Activated naive CD4-positive, alpha-beta T cell treated with anti-CD3 and anti-CD28 coated beads for 36 hours (primary cell): ENCODE data around the gene TMED6. TPM values are rescaled to one million over a fixed set of nuclear protein-coding genes. Genes with fewer than 3 reads are reported as not detected.

Experiments used
- total RNA-seq, 2 experiments: library from RNA; stranded (reverse); gene quantifications; one replicate each; pipeline ENCODE4 v1.2.3, GENCODE V29; 2021

TMED6 gene
- total RNA-seq, 2 experiments from 2014 or later = 0.86 to 0.88 TPM

Other genes with a start within 250 kb of the TMED6 start
- gene HAS3, start 246.1 kb downstream of the TMED6 start, total RNA-seq = under 1 TPM; 0.20 to 0.31 TPM
- 100 to 1,000 TPM; 114 to 117 TPM for gene CHTF8, start 219.2 kb downstream of the TMED6 start, total RNA-seq
- 10 to 100 TPM; 62.6 to 69.8 TPM for gene UTP4, start 219.1 kb downstream of the TMED6 start, total RNA-seq
- gene SNTB2, start 164.6 kb downstream of the TMED6 start, total RNA-seq = 1 to 10 TPM; 7.3 to 7.8 TPM
- gene VPS4A, start 40.4 kb downstream of the TMED6 start, total RNA-seq = 10 to 100 TPM; 34.3 to 35.8 TPM
- 10 to 100 TPM; 12.3 to 13.9 TPM for gene PDF, start 21.2 kb downstream of the TMED6 start, total RNA-seq
- gene COG8, start 12.2 kb downstream of the TMED6 start, total RNA-seq = 10 to 100 TPM; 21.0 to 22.6 TPM
- 10 to 100 TPM; 35.3 to 36.8 TPM for gene NIP7, start 12.0 kb downstream of the TMED6 start, total RNA-seq
- gene TERF2, start 34.2 kb upstream of the TMED6 start, total RNA-seq = 10 to 100 TPM; 38.6 to 40.1 TPM
- 100 to 1,000 TPM; 160 to 172 TPM for gene CYB5B, start 72.8 kb upstream of the TMED6 start, total RNA-seq
- gene NFAT5, start 214.2 kb upstream of the TMED6 start, total RNA-seq = 10 to 100 TPM; 33.0 to 34.0 TPM